ENCODE results near the gene GGT1.
"Not testable (repeated sequence)": the region's sequence is repeated elsewhere in the genome, so short reads cannot be mapped to it uniquely, and the experiment has no call there.

Gene GGT1

GRCh38 chr22:24633231-24634023 lies 30.4 kb downstream of the GGT1 start (continued):
- TF ChIP-seq, protein P1, sequence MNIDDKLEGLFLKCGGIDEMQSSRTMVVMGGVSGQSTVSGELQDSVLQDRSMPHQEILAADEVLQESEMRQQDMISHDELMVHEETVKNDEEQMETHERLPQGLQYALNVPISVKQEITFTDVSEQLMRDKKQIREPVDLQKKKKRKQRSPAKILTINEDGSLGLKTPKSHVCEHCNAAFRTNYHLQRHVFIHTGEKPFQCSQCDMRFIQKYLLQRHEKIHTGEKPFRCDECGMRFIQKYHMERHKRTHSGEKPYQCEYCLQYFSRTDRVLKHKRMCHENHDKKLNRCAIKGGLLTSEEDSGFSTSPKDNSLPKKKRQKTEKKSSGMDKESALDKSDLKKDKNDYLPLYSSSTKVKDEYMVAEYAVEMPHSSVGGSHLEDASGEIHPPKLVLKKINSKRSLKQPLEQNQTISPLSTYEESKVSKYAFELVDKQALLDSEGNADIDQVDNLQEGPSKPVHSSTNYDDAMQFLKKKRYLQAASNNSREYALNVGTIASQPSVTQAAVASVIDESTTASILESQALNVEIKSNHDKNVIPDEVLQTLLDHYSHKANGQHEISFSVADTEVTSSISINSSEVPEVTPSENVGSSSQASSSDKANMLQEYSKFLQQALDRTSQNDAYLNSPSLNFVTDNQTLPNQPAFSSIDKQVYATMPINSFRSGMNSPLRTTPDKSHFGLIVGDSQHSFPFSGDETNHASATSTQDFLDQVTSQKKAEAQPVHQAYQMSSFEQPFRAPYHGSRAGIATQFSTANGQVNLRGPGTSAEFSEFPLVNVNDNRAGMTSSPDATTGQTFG (tag by site-specific recombination; IDR thresholded peaks at IDR 0.05; ENCODE audit: borderline replicate concordance) = 0 out of 2 replicates have a peak, but pooled peaks have one; percentile 54
- peak; percentile 100 for TF ChIP-seq EGR2 (tag by site-specific recombination; IDR thresholded peaks at IDR 0.05; ENCODE audit: low read depth)
- TF ChIP-seq, protein P2, sequence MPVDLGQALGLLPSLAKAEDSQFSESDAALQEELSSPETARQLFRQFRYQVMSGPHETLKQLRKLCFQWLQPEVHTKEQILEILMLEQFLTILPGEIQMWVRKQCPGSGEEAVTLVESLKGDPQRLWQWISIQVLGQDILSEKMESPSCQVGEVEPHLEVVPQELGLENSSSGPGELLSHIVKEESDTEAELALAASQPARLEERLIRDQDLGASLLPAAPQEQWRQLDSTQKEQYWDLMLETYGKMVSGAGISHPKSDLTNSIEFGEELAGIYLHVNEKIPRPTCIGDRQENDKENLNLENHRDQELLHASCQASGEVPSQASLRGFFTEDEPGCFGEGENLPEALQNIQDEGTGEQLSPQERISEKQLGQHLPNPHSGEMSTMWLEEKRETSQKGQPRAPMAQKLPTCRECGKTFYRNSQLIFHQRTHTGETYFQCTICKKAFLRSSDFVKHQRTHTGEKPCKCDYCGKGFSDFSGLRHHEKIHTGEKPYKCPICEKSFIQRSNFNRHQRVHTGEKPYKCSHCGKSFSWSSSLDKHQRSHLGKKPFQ (tag by site-specific recombination; IDR thresholded peaks at IDR 0.05) = peak; percentile 97
- TF ChIP-seq ZSCAN4 (tag by site-specific recombination; IDR thresholded peaks at IDR 0.05) = peak; percentile 93
- TF ChIP-seq ZNF791 (tag by site-specific recombination; IDR thresholded peaks at IDR 0.05) = 0 out of 2 replicates have a peak, but pooled peaks have one; percentile 12
- peak; percentile 7; the same call in 1 of the 2 replicates for TF ChIP-seq ZNF266 (tag by site-specific recombination; IDR thresholded peaks at IDR 0.05; ENCODE audit: low read depth)
- peak; percentile 85 for TF ChIP-seq ZNF623 (tag by site-specific recombination; IDR thresholded peaks at IDR 0.05)
- peak; percentile 47; the same call in 1 of the 2 replicates for TF ChIP-seq ZBTB10 (tag by site-specific recombination; IDR thresholded peaks at IDR 0.05)
- TF ChIP-seq, protein P3, sequence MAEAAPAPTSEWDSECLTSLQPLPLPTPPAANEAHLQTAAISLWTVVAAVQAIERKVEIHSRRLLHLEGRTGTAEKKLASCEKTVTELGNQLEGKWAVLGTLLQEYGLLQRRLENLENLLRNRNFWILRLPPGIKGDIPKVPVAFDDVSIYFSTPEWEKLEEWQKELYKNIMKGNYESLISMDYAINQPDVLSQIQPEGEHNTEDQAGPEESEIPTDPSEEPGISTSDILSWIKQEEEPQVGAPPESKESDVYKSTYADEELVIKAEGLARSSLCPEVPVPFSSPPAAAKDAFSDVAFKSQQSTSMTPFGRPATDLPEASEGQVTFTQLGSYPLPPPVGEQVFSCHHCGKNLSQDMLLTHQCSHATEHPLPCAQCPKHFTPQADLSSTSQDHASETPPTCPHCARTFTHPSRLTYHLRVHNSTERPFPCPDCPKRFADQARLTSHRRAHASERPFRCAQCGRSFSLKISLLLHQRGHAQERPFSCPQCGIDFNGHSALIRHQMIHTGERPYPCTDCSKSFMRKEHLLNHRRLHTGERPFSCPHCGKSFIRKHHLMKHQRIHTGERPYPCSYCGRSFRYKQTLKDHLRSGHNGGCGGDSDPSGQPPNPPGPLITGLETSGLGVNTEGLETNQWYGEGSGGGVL (tag by site-specific recombination; IDR thresholded peaks at IDR 0.05) = peak; percentile 55
- TF ChIP-seq ZFHX2 (tag by site-specific recombination; conservative IDR thresholded peaks at IDR 0.05) = peak; percentile 100
- TF ChIP-seq ZNF121 (tag by site-specific recombination; IDR thresholded peaks at IDR 0.05) = peak; percentile 23; the same call in 1 of the 2 replicates
- TF ChIP-seq, protein P4, sequence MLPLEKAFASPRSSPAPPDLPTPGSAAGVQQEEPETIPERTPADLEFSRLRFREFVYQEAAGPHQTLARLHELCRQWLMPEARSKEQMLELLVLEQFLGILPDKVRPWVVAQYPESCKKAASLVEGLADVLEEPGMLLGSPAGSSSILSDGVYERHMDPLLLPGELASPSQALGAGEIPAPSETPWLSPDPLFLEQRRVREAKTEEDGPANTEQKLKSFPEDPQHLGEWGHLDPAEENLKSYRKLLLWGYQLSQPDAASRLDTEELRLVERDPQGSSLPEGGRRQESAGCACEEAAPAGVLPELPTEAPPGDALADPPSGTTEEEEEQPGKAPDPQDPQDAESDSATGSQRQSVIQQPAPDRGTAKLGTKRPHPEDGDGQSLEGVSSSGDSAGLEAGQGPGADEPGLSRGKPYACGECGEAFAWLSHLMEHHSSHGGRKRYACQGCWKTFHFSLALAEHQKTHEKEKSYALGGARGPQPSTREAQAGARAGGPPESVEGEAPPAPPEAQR (tag by site-specific recombination; IDR thresholded peaks at IDR 0.05) = 0 out of 2 replicates have a peak, but pooled peaks have one; percentile 32
- TF ChIP-seq ZNF157 (tag by site-specific recombination; IDR thresholded peaks at IDR 0.05) = peak; percentile 46; the same call in 1 of the 2 replicates

- H3K36me3 ChIP-seq (ENCODE audit: control insufficient read depth in 2 of 2, insufficient read depth in 1 of 2, low read length in 2 of 2); H3K4me1 ChIP-seq (ENCODE audit: control insufficient read depth, insufficient read depth, low read length); H3K27ac ChIP-seq (ENCODE audit: extremely low read depth, low read depth, low read length); H3K9me3 ChIP-seq (ENCODE audit: control insufficient read depth, insufficient read depth, low read depth, low read length); POLR2A ChIA-PET; H3K4me3 ChIP-seq (ENCODE audit: low read depth, low read length): not testable (repeated sequence)
- CTCF ChIA-PET = interaction anchor here (0.6 kb wide), 1 partner anchor 198 kb away, joined by 3 read pairs; no protein-coding TSS in a partner anchor
Observed at GRCh38 chr22:24634776-24635389, 31.9 kb downstream of the GGT1 start.
